NOMO-1 treated with DMSO at 0.1 percent for 48 hours (cell line): Measurements from ENCODE around the gene NLRX1.
"Not testable (repeated sequence)": the region's sequence is repeated elsewhere in the genome, so short reads cannot be mapped to it uniquely, and the experiment has no call there.

ENCODE experiments used
- DNase-seq: peaks from one replicate; lab custom pipeline; 2025; ENCODE audit not compliant: unreplicated experiment; lab: John Stamatoyannopoulos, UW

NLRX1 gene, protein sequence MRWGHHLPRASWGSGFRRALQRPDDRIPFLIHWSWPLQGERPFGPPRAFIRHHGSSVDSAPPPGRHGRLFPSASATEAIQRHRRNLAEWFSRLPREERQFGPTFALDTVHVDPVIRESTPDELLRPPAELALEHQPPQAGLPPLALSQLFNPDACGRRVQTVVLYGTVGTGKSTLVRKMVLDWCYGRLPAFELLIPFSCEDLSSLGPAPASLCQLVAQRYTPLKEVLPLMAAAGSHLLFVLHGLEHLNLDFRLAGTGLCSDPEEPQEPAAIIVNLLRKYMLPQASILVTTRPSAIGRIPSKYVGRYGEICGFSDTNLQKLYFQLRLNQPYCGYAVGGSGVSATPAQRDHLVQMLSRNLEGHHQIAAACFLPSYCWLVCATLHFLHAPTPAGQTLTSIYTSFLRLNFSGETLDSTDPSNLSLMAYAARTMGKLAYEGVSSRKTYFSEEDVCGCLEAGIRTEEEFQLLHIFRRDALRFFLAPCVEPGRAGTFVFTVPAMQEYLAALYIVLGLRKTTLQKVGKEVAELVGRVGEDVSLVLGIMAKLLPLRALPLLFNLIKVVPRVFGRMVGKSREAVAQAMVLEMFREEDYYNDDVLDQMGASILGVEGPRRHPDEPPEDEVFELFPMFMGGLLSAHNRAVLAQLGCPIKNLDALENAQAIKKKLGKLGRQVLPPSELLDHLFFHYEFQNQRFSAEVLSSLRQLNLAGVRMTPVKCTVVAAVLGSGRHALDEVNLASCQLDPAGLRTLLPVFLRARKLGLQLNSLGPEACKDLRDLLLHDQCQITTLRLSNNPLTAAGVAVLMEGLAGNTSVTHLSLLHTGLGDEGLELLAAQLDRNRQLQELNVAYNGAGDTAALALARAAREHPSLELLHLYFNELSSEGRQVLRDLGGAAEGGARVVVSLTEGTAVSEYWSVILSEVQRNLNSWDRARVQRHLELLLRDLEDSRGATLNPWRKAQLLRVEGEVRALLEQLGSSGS

DNA sequence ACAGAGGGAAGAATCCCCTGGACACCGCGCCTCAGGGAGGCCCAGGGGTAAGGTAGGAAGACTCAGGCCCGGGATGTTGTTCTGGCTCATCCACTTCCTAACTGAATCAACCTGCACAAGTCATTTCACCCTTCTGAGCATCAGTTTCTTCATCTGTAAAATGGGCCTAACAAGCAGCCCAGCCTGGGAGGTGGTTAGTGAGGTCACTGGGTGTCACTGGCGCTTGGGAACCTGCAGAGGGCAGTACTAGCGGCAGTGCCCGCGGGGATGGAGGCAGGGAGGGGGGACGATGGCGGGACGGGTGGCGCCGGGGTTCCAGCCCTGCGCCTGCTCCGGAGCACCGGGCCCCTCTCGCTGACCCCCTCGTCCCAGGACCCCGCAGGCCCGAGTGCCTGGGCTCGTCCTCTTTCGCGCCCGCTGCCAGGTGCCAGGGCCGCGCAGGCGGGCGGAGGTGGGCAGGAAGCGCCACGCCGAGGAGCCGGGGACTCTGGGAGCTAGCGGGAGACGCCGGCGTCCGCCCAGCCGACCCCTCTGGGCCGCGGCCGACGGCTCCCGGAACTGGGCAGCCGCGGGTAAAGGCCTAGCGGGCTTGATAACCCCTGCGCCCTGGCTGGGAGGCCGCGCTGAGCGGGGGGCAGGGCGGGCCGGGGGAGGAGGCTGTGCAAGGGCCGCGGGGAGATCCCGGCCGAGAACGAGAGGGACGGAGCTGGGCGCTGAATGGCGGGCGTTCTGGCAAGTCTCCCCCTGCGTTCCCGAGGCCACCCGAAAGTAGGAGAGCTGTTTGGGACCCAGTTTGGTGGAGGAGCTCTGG is at the start of gene NLRX1:
Gene NLRX1 (plus strand): TSS at position 255 of the 811 bp plus-strand sequence. CDS start 2,679 bp downstream, outside the sequence.
- peak; percentile 74 for DNase-seq

DNA sequence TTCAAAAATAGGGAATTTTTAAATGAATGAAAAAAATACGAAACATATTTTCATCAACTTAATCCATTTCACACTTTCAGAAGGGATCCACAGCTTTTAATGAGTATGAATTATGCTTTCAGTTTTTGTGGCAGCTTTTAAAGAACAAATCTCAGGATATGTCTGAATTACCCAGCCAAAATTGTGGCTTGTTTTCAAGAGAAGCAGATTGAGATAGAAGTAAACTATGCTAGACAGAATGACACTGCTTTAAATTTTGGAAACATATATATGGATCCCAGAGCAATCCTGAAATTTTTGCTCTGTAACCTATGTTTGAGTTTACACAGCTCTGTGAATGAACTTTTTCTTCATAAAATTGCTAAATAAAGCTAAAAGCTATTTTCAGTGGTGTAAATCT is 49.6 kb upstream of the NLRX1 start:
- DNase-seq = no peak

GRCh38 chr11:119120639-119121007 is 47.9 kb upstream of the NLRX1 start:
- DNase-seq = no peak

GRCh38 chr11:119121008-119121810 is 47.3 kb upstream of the NLRX1 start, which contains the start of gene HINFP:
Gene HINFP, plus strand, starts transcription at chr11:119121580. Its CDS starts 5,365 bp downstream, at chr11:119126945.
- peak; percentile 99 for DNase-seq

DNA sequence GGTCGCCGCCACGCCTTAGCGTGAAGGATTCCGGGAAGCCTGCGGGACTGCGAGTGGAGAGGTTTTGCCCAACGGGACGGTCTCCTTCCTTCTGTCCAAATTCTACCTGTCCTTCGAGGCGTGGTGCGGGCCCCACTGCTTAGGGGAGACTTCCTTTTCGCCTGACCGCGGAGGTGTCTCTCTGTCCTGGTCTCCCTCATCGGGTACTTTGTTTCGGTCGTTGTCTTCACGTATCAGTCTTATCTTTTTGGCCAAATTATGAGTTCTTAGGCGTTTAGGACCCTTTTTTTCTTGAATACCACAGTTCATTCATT is 46.8 kb upstream of the NLRX1 start:
- no peak for DNase-seq

DNA sequence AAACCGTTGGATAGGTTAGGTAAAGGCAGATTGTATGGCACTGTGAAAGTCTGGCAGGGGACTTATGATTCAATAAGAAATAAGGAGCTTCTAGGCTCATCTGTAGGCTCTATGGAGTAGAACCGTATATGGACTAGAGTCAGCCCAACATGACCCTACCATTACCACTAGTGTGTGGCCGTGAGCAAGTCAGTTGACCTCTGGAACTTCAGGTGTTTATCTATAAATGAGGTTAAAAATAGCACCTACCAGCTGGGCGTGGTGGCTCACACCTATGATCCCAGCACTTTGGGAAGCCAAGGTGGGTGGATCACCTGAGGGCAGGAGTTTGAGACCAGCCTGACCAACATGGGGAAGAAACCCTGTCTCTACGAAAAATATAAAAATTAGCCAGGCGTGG is 42.7 kb upstream of the NLRX1 start:
- no peak for DNase-seq

- DNase-seq = no peak
Observed at GRCh38 chr11:119126675-119127268, 41.8 kb upstream of the NLRX1 start.

DNA sequence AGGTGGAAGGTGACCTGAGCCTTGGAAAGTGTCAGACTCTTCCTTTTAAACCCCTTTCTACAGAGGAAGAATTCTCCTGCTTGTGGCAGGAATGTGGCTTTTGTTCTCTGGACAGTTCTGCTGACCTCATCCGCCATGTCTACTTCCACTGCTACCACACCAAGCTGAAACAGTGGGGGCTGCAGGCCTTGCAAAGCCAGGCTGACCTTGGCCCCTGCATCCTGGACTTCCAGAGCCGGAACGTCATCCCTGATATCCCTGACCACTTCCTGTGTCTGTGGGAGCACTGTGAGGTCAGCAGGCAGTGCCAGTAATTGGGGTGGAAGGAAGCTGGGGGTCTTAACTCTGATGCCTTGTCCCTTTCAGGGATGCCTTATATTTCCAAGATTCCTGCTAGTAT is 37.9 kb upstream of the NLRX1 start:
- DNase-seq = no peak

DNA sequence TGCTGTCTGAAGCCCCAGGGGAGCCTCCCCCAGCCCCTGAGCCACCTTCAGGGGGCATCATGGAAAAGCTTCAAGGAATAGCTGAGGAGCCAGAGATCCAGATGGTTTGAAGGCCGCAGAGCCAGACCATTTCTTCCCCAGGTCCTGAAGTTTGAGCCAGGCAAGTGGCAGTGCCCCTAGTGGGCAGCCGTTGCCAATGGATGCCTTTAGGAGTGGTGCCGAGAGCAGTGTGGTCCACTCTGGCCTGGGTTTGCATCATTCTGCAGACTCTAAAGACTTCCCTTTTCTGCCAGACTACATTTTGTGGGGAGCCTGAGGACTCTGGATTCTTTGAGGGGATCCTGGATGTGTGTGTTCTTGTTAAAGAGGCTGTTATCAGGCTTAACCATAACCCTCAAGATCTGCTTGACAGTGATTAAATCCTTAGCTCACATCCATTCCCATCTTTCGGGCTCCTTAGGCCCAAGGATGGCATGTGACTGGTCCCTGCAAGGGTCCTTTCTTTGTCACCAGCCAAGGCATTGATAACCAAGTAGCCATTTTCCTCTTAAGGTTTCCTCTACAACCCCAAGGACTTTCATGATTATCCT is 34.0 kb upstream of the NLRX1 start:
- peak; percentile 18 for DNase-seq

DNA sequence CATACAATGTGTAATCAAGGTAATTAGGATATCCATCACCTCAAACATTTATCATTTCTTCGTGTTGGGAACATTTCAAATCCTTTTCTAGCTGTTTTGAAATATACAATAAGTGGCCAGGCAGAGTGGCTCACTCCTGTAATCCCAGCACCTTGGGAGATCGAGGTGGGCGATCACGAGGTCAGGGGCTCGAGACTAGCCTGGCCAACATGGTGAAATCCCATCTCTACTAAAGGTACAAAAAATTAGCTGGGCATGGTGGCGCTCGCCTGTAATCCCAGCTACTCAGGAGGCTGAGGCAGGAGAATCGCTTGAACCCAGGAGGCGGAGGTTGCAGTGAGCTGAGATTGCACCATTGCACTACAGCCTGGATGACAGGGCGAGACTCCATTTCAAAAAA is 29.2 kb upstream of the NLRX1 start:
- DNase-seq = not testable (repeated sequence)

DNA sequence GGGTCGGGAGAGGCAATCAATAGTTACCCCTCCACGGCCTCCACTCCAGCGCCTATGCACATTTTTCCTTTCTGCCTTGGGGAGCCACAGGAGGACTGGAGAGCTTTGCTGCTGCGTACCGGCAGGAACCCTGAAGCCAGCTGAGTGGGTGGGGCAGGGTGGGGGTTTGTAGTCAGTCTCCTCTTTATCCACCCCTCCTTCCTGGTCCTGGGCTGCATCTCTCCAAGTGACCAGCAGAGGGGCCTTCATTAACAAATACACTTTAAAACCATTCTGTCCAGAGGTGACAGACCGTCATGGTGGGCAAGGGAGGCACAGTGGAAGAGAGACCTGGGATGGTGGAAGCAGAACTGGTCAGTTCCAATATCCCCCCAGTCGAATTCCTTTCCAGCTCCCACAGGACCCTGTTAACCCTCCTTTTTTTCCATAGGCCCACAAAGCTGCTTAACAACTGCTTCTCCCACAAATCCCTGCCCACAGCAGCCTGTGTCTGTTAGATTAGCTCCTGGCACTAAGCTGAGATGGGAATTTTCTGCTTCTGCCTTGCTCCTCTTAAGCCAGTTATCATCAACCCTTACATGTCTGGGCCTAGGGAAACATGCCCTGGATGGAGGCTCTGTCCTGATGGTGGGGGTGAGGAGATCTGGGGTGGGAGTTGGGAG is 23.6 kb upstream of the NLRX1 start:
- DNase-seq = peak; percentile 56

GRCh38 chr11:119145551-119145950 is 23.0 kb upstream of the NLRX1 start:
- DNase-seq = no peak

DNA sequence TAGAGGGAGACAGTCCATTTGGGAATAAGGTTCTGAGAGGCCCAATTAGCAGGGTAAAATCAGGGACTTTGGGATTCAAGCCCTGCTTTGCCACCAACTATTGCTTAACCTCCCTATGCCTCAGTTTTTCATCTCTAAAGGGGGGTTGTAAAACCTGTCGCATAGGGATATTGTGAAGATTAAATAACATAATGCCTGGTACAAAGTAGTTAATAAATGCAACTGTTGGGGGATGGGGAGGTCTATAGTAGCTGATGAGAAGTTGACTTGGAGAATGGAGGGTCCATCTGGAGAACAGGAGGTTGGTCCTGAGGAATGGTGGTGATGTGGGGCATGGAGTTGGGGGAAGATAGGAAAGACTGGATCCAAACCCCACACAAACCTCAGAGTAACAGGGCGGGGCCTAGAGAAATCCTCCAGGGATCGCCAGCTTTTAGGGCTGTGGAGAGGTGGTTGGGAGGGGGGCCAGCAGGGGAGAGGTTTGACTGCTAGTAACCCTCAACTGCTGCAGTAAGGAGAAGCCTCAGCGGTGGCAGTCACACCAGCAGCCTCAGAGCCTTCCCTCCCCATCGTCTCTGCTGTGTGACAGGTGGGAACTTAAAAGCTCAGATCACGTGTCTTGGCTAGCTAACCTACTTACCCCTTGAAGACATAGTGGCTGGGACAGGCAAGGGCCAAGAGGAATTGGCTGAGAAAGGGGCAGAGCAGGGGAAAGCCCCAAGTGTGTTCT is 20.8 kb upstream of the NLRX1 start:
- no peak for DNase-seq

GRCh38 chr11:119148720-119149017 is 19.9 kb upstream of the NLRX1 start:
- DNase-seq = no peak

- DNase-seq = no peak
Observed at GRCh38 chr11:119149018-119149785, 19.3 kb upstream of the NLRX1 start, which contains the start of gene ABCG4. Gene ABCG4, plus strand, starts transcription at chr11:119149052. Its CDS starts 914 bp downstream, at chr11:119149966.

DNA sequence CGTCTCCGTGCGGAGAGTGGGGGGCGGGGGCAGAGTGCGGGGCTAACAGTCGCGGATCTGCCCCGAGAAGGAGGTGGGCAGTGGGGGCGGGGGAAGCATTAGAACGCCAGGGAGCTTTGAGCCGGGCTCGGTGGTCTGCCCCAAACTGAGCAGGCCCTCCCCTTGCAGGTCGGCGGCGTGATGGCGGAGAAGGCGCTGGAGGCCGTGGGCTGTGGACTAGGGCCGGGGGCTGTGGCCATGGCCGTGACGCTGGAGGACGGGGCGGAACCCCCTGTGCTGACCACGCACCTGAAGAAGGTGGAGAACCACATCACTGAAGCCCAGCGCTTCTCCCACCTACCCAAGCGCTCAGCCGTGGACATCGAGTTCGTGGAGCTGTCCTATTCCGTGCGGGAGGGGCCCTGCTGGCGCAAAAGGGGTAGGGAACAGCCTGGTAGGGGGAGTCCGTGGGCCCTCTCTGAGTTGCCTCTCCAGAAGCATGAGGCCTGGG is 18.7 kb upstream of the NLRX1 start:
- no peak for DNase-seq

DNA sequence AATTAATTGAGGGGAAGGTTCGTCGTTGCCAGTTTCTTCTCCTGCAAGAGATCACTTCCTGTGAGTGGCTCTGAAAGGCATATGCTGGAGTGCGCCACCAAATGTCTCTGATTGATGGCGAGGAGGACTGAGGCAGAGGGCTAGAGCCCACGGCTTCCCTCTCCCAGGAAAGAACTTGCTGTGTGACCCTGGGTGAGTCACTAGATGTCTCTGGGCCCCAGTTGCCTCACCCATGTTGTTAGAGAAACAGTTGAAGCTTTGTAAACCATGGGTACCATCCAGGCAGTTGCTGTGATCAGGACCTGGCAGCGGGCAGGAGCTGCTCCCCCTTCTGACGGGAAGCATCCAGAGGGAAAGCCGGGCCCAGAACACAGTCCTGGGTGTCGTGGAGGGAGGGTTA is 16.5 kb upstream of the NLRX1 start:
- DNase-seq = no peak
